Neuronal stem cell (in vitro differentiated cells): Measurements from ENCODE around the gene CTNS.
"Not testable (repeated sequence)": the region's sequence is repeated elsewhere in the genome, so short reads cannot be mapped to it uniquely, and the experiment has no call there.

Experiments
- DNase-seq: peaks from one replicate; pipeline ENCODE4 v3.0.0-alpha.2; 2013; ENCODE audit warnings: low spot score
- H2AFZ ChIP-seq: one replicate; pipeline ENCODE4 v1.6.1; 2013; ENCODE audit warnings: mild to moderate bottlenecking, low read length, inconsistent platforms
- H2AK5ac ChIP-seq: 2 replicates; pipeline ENCODE4 v1.6.1; 2013; ENCODE audit warnings: low read depth, mild to moderate bottlenecking, inconsistent platforms, low read length, moderate library complexity, mixed read lengths
- H2BK120ac ChIP-seq: 2 replicates; pipeline ENCODE4 v1.6.1; 2013; ENCODE audit warnings: low read depth, mild to moderate bottlenecking, inconsistent platforms, low read length, moderate library complexity, mixed read lengths
- H2BK12ac ChIP-seq: one replicate; pipeline ENCODE4 v1.6.1; 2013; ENCODE audit warnings: low read length, inconsistent platforms
- H2BK15ac ChIP-seq: 2 replicates; pipeline ENCODE4 v1.6.1; 2013; ENCODE audit warnings: mild to moderate bottlenecking, low read length, inconsistent platforms, mixed read lengths
- H2BK5ac ChIP-seq: one replicate; pipeline ENCODE4 v1.6.1; 2013; ENCODE audit warnings: inconsistent platforms, mild to moderate bottlenecking, low read length, moderate library complexity
- H3K14ac ChIP-seq: one replicate; pipeline ENCODE4 v1.6.1; 2013; ENCODE audit warnings: low read length, inconsistent platforms
- H3K18ac ChIP-seq: 2 replicates; pipeline ENCODE4 v1.6.1; 2013; ENCODE audit warnings: low read length, inconsistent platforms
- H3K23ac ChIP-seq: 2 replicates; pipeline ENCODE4 v1.6.1; 2013; ENCODE audit warnings: low read depth, mild to moderate bottlenecking, mixed read lengths, low read length, inconsistent platforms; ENCODE audit not compliant: poor library complexity
- H3K27ac ChIP-seq: replicated peaks from 3 replicates; pipeline ENCODE4 v1.5.1; 2013; ENCODE audit warnings: low read length, inconsistent platforms
- H3K27me3 ChIP-seq, 3 experiments: 2 replicates each; pipeline ENCODE4 v1.6.1; 2013; ENCODE audit warnings: low read length in 3 of 3, mild to moderate bottlenecking in 2 of 3, inconsistent platforms in 1 of 3, low read depth in 1 of 3, mixed read lengths in 1 of 3, moderate library complexity in 1 of 3; ENCODE audit not compliant: control insufficient read depth in 3 of 3, insufficient read depth in 3 of 3
- H3K36me3 ChIP-seq, 2 donors: replicated peaks in 1 of 2; 2 replicates each; pipeline ENCODE4 v1.6.1; 2013; ENCODE audit warnings: low read length in 2 of 2; ENCODE audit not compliant: control insufficient read depth in 2 of 2, insufficient read depth in 2 of 2
- H3K4ac ChIP-seq: 2 replicates; pipeline ENCODE4 v1.6.1; 2013; ENCODE audit warnings: inconsistent platforms, mild to moderate bottlenecking, low read length, moderate library complexity
- H3K4me1 ChIP-seq, 2 donors: 1 replicate in 1 of 2; 2 replicates in 1 of 2; pipeline ENCODE4 v1.6.1; 2013; ENCODE audit warnings: low read length in 2 of 2, low read depth in 1 of 2; ENCODE audit not compliant: control insufficient read depth in 2 of 2, insufficient read depth in 1 of 2
- H3K4me2 ChIP-seq: one replicate; pipeline ENCODE4 v1.6.1; 2013; ENCODE audit warnings: mild to moderate bottlenecking, low read length, inconsistent platforms; ENCODE audit not compliant: insufficient read depth, poor library complexity, severe bottlenecking
- H3K4me3 ChIP-seq, 2 donors: 2 replicates each; pipeline ENCODE4 v1.5.1; 2013; ENCODE audit warnings: low read length in 2 of 2, mild to moderate bottlenecking in 2 of 2, inconsistent platforms in 1 of 2, moderate library complexity in 1 of 2
- H3K79me1 ChIP-seq: one replicate; pipeline ENCODE4 v1.6.1; 2013; ENCODE audit warnings: low read depth, mild to moderate bottlenecking, inconsistent platforms, low read length, moderate library complexity
- H3K9ac ChIP-seq: one replicate; pipeline ENCODE4 v1.6.1; 2013; ENCODE audit warnings: mild to moderate bottlenecking, low read depth, low read length, inconsistent platforms; ENCODE audit not compliant: poor library complexity
- H3K9me3 ChIP-seq, 2 donors: replicated peaks in 1 of 2; 2 replicates each; pipeline versions ENCODE3 to v1.6.1; 2013; ENCODE audit warnings: low read length in 2 of 2, mild to moderate bottlenecking in 2 of 2, inconsistent platforms in 1 of 2, low read depth in 1 of 2, mixed read lengths in 1 of 2, moderate library complexity in 1 of 2; ENCODE audit not compliant: control insufficient read depth in 2 of 2, insufficient read depth in 1 of 2
- H4K8ac ChIP-seq: one replicate; pipeline ENCODE4 v1.6.1; 2013; ENCODE audit warnings: low read depth, mild to moderate bottlenecking, inconsistent platforms, low read length, moderate library complexity
- H4K91ac ChIP-seq: one replicate; pipeline ENCODE4 v1.6.1; 2013; ENCODE audit warnings: low read length, low read depth, mild to moderate bottlenecking, inconsistent platforms; ENCODE audit not compliant: poor library complexity
- whole genome bisulfite sequencing, 2 donors: extraction: QIAGEN DNeasy Blood & Tissue Kit; methylation state at CpG; one replicate each; pipeline ENCODE4 v1.1.7; 2013; ENCODE audit warnings: missing lambda C conversion rate in 2 of 2, mixed read lengths in 1 of 2; ENCODE audit not compliant: insufficient read length in 2 of 2, insufficient replicate concordance in 1 of 2; ENCODE audit errors: extremely low coverage in 2 of 2; 5-methylcytosine and 5-hydroxymethylcytosine counted together

The CTNS gene

DNA sequence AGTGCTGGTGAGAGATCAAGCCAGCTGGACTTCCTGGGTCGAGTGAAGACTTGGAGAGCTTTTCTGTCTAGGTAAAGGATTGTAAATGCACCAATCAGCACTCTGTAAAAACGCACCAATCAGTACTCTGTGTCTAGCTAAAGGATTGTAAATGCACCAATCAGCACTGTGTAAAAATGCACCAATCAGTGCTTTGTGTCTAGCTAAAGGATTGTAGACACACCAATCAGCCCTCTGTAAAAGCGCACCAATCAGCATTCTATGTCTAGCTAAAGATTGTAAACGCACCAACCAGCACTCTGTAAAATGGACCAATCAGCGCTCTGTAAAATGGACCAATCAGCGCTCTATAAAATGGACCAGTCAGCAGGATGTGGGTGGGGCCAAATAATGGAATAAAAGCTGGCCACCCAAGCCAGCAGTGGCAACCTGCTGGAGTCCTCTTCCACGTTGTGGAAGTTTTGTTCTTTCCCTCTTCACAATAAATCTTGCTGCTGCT is 65.5 kb downstream of the CTNS start:
- H3K4ac ChIP-seq, H2BK120ac ChIP-seq, H2AK5ac ChIP-seq, H3K79me1 ChIP-seq, H2BK5ac ChIP-seq, H4K91ac ChIP-seq, H3K18ac ChIP-seq, H3K27ac ChIP-seq, H3K4me1 ChIP-seq, H4K8ac ChIP-seq, H3K9ac ChIP-seq, H2BK15ac ChIP-seq, H3K36me3 ChIP-seq, H3K4me2 ChIP-seq, H3K23ac ChIP-seq, H3K14ac ChIP-seq, H2BK12ac ChIP-seq, H3K9me3 ChIP-seq, H3K4me3 ChIP-seq, H2AFZ ChIP-seq, DNase-seq: not testable (repeated sequence)
- no CpG with 5 or more reads among the region's 7 CpGs for WGBS, 2 donors
- peaks cover 0 to 14% (median 10%) of the 10 kb centered on the region in 3 experiments for H3K27me3 ChIP-seq

DNA sequence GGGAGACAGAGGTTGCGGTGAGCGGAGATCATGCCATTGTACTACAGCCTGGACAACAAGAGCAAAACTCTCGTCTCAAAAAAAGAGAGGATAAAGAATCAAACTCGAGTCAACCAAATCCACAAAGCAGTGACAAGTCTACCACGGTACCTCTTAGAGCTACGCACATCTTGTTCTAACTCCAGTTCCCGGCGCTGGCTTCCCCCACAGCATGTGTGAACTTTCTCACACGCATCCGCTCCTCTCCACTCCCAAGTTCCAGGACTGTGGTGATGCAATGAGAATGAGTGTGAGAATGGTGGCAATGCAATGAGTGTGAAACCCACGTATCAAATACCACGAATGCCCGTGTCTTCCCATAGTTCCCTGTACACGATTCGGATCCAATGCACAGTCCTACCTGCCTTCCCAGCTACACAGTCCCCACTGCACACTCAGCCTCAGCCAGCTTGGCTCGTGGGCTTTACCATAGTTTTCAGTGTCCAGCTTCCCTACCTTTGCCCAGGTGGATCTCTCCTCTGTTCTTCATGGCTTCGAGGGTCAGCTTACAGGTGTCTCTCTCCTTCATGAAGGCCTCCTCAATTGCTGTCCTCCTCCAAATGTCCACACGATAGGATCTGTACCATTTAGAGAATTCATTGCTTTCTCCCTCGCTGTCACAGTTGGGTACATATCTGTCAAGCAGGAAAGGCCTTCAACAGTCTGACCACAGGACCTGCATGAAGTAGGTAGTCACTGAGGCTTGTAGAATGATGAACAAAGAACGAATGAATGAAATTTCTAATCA is 68.6 kb downstream of the CTNS start:
- no peak overlapping the region for H3K18ac ChIP-seq
- no peak overlapping the region for H2AFZ ChIP-seq
- H3K79me1 ChIP-seq, result no peaks in the 10 kb centered on the region
- H2AK5ac ChIP-seq, result no peak overlapping the region
- H3K23ac ChIP-seq, result no peak overlapping the region
- no peak overlapping the region for H2BK12ac ChIP-seq
- no CpG with 5 or more reads among the region's 20 CpGs for WGBS, 2 donors
- no peak for DNase-seq
- no peaks in the 10 kb centered on the region for H3K9me3 ChIP-seq
- no peak overlapping the region for H2BK120ac ChIP-seq
- H4K8ac ChIP-seq, result no peak overlapping the region
- no peaks in the 10 kb centered on the region for H3K27me3 ChIP-seq
- no peak overlapping the region for H2BK5ac ChIP-seq
- no peak overlapping the region for H3K4ac ChIP-seq
- H3K36me3 ChIP-seq, result no peaks in the 10 kb centered on the region
- H3K4me3 ChIP-seq, result peak overlapping the region in 1 of 2 donors; percentile 42
- no peak overlapping the region for H4K91ac ChIP-seq
- H2BK15ac ChIP-seq, result no peak overlapping the region
- H3K9ac ChIP-seq, result no peak overlapping the region
- no peaks in the 10 kb centered on the region for H3K4me1 ChIP-seq
- H3K14ac ChIP-seq, result no peak overlapping the region
- H3K4me2 ChIP-seq, result no peak overlapping the region
- H3K27ac ChIP-seq, result no peak overlapping the region

GRCh38 chr17:3705718-3705984 is 69.1 kb downstream of the CTNS start:
- not testable (repeated sequence) for H3K79me1 ChIP-seq, H4K91ac ChIP-seq, DNase-seq, H2BK5ac ChIP-seq, H3K4me3 ChIP-seq, H2BK15ac ChIP-seq, H3K9me3 ChIP-seq, H3K4ac ChIP-seq, H3K4me1 ChIP-seq, H3K23ac ChIP-seq, H2AK5ac ChIP-seq, H2AFZ ChIP-seq, H3K27me3 ChIP-seq, H3K9ac ChIP-seq, H3K36me3 ChIP-seq, H4K8ac ChIP-seq, H2BK120ac ChIP-seq, H3K18ac ChIP-seq, H2BK12ac ChIP-seq, H3K14ac ChIP-seq, H3K4me2 ChIP-seq, H3K27ac ChIP-seq
- no CpG with 5 or more reads among the region's 1 CpG for WGBS, 2 donors

DNA sequence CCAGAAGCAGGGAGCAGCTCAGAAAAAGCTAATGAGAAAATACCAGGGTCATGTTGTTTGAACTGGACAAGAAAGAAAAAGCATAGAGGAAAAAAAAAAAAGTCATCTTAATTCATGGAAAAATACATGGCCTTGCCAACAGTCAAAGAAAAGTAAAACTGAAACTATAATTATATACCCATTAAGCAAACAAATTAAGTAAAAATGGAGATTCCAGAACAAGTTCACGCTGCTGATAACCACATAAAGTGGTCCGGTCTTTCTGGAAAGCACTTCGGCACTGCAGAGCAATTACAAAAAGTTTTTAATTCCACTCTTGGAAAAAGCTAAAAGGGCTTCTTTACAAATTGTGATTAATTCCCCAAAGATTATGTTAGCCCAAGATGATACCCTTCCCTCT is 71.8 kb downstream of the CTNS start:
- DNase-seq, result no peak
- H2BK15ac ChIP-seq, result no peak overlapping the region
- H2BK120ac ChIP-seq, result no peak overlapping the region
- no peak overlapping the region for H3K4ac ChIP-seq
- no peak overlapping the region for H3K4me2 ChIP-seq
- no peaks in the 10 kb centered on the region for H3K4me1 ChIP-seq
- H3K4me3 ChIP-seq, result no peak overlapping the region
- no peak overlapping the region for H2BK12ac ChIP-seq
- no peak overlapping the region for H2AFZ ChIP-seq
- H3K23ac ChIP-seq, result no peak overlapping the region
- no peaks in the 10 kb centered on the region for H3K9me3 ChIP-seq
- no peaks in the 10 kb centered on the region for H3K79me1 ChIP-seq
- no peak overlapping the region for H4K91ac ChIP-seq
- H3K14ac ChIP-seq, result no peak overlapping the region
- no CpG with 5 or more reads among the region's 3 CpGs for WGBS, 2 donors
- H2AK5ac ChIP-seq, result no peak overlapping the region
- no peak overlapping the region for H2BK5ac ChIP-seq
- no peak overlapping the region for H3K27ac ChIP-seq
- peaks cover 0 to 14% of the 10 kb centered on the region in 2 donors for H3K36me3 ChIP-seq
- H4K8ac ChIP-seq, result no peak overlapping the region
- no peak overlapping the region for H3K18ac ChIP-seq
- no peak overlapping the region for H3K9ac ChIP-seq
- no peaks in the 10 kb centered on the region for H3K27me3 ChIP-seq
